Stimulated activated CD4-positive, alpha-beta T cell treated with anti-CD3 and anti-CD28 coated beads, Interleukin-12 subunit alpha, Interleukin-12 subunit beta, amount 100 ng/mL, for 48 hours (primary cell): ENCODE results near the gene OTUD1.

ENCODE experiments used
- DNase-seq, 3 donors: peaks; one replicate each; pipeline ENCODE4 v3.0.0-alpha.2; 2020; ENCODE audit warnings: low read depth in 2 of 3, low spot score in 1 of 3

The OTUD1 gene

DNA sequence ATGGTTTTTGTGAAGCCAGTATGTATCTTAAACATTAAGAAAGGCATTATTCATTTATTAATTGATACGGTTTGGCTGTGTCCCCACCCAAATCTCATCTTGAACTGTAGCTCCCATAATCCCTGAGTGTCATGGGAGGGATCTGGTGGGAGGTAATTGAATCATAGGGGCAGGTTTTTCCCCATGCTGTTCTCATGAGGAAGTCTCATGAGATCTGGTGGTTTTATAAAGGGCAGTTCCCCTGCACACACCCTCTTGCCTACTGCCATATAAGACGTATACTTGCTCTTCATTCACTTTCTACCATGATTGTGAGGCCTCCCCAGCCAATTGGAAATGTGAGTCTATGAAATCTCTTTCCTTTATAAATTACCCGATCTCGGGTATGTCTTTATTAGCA is 28.1 kb downstream of the OTUD1 start:
- DNase-seq: no peak

DNA sequence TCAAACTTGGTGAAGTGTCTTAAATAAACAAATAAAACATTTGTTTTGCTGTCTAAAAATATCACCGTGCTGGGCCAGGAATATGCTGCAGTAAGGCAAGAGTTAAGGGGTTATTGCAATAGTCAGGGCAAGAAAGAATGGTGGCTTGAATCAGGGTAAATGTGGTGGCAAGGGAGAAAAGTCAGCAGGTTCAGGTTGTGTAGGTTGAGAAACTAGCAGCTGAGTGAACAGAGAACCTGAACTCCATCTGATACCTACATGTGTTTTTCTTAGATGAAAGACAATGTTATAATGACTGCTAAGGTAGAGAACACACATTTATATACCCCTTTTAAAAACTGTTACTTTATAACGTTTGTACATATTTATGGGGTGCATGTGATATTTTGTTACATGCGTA is 28.7 kb downstream of the OTUD1 start:
- no peak for DNase-seq

DNA sequence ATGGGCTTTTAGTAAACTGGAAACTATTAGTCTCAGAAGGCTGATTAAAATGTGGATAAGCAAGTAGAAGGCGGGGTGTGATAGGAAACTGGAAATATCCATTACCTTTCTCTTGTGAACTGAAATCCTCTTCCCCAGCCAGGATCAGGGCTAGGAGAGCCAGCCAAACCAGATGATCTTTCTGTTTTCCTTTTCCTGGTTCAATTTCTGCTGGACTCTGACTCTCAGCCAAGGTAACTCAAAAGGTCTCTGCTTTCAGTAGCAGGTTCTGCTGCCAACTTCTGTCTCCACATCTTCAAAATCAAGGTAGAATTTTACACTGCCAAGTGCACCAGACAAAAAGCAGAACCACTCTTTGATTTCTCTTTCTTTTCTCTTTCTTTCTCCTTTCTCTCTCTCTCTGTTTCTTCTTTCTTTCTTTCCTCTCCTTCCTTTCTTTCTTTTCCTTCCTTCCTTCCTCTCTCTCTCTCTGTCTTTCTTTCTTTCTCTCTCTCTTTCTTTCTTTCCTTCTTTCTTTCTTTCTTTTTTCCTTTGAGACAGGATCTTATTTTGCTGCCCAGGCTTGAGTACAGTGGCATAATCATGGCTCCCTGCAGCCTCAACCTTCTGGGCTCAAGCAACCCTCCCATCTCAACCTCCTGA is 30.8 kb downstream of the OTUD1 start:
- DNase-seq: no peak

- no peak for DNase-seq
Measured at GRCh38 chr10:23472181-23472580, 33.3 kb downstream of the OTUD1 start.

DNA sequence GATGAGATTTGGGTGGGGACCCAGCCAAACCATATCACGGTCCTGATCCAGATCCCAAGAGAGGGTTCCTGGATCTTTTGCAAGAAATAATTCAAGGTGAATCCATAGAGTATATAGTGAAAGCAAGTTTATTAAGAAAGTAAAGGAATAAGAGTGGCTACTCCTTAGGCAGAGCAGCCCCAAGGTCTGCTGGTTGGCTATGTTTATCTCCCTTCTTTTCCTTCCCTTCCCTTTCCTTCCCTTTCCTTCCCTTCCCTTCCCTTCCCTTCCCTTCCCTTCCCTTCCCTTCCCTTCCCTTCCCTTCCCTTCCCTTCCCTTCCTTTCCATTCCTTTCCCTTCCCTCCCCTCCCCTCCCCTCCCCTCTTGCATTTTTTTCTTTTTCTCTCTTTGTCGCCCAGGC is 35.2 kb downstream of the OTUD1 start:
- DNase-seq: no peak

GRCh38 chr10:23474626-23475025 is 35.8 kb downstream of the OTUD1 start:
- no peak for DNase-seq

- DNase-seq: no peak
Measured at GRCh38 chr10:23478570-23478969, 39.7 kb downstream of the OTUD1 start.

- no peak for DNase-seq
Measured at GRCh38 chr10:23479798-23480473, 41.1 kb downstream of the OTUD1 start.

GRCh38 chr10:23481363-23481961 is 42.6 kb downstream of the OTUD1 start:
- DNase-seq: no peak

DNA sequence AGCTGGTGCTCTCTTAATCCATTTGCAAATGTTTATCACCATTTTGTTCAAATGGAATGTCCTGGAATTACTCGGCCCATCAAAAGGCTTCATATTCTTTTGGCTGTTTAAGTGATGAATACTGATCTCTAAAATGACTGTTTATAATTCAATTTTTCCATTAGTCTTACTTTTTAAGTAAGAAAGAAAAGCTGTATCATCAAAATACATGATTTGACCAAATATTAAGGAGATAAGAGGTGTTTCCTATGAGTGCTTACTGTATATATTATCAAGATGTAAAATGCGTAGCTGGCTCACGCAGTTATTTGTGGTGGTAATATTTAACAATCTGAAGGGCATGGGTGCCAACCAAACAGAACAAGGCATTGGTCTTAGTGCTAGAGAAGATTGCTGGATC is 51.2 kb downstream of the OTUD1 start:
- no peak for DNase-seq
